Neural cell (in vitro differentiated cells): ENCODE results near the gene CDC6.

Experiments
- EP300 ChIP-seq: fragments of 450-650 bp; conservative IDR thresholded peaks from 2 replicates; pipeline ENCODE4 v1.6.1; 2014; ENCODE audit warnings: antibody characterized with exemption, mild to moderate bottlenecking, moderate library complexity; ENCODE audit not compliant: poor library complexity, severe bottlenecking
- EZH2 ChIP-seq: fragments of 200-600, 300-800 bp; shearing (Covaris generic), sonication (generic); IDR thresholded peaks from 2 replicates; pipeline ENCODE4 v1.6.1; 2014; ENCODE audit warnings: antibody characterized with exemption, low read length, borderline replicate concordance, mild to moderate bottlenecking; ENCODE audit not compliant: insufficient read depth, poor library complexity, severe bottlenecking
- POLR2AphosphoS5 ChIP-seq: IDR thresholded peaks from 2 replicates; pipeline ENCODE4 v1.6.1; 2012
- RAD21 ChIP-seq: fragments of 450-650 bp; conservative IDR thresholded peaks from 2 replicates; pipeline ENCODE4 v1.6.1; 2014; ENCODE audit warnings: antibody characterized with exemption, mild to moderate bottlenecking, moderate library complexity
- SMC3 ChIP-seq: fragments of 450-650 bp; conservative IDR thresholded peaks from 2 replicates; pipeline ENCODE4 v1.6.1; 2014; ENCODE audit warnings: antibody characterized with exemption, mild to moderate bottlenecking, moderate library complexity; ENCODE audit not compliant: poor library complexity
- TAF1 ChIP-seq: IDR thresholded peaks from 2 replicates; pipeline ENCODE4 v1.6.1; 2012; ENCODE audit warnings: low read depth
- TF ChIP-seq, protein P1 (sequence below): fragments of 450-650 bp; IDR thresholded peaks from 2 replicates; pipeline ENCODE4 v1.5.1; 2014; ENCODE audit warnings: antibody characterized with exemption, mild to moderate bottlenecking, moderate library complexity; ENCODE audit not compliant: poor library complexity, severe bottlenecking

DNA sequence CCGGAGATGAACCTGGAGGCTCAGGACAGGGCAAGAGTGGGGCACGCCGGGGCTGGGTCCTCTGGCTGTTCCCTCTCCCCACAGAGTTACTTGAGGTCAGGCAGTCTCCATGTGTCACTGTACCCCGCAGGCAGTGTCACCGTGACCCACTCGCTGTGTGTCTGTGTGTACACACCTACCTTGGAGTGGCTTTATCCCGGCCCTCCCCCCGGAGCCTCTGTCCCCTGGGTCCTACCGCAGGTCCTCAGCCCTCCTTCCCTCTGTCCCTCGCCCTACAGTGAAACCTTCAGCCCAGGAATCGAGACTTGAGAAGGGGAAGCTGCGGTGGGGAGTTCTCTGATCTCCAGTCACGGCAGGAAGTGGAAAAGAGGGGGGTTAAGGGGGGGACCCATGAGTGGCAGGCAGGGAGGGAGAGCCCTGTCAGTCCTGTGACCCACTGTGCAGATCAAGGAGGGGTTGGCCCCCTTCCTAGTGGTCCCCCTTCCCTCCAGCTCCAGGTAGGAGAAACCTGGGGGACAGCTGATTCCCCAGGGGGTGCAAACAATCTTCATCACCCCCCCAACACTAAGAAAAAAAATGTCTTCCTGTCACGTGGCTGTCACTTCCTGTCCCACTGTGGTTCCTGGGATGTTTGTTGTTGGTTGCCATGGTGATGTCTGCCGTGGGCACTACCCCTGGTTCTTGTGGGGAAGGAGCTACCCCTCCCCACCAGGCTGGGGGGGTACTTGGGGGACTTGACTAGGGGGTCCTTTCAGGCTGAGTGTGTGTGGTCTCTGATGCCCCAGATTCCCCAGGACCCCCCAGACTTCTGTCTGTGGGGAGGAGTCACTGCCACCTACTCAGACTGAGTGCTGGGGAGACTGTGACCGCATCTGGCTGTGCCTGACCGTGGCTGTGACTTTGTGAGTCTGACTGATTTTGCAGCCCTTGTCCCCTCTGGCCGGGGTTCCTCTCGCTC, 35.0 kb downstream of the CDC6 start:
- TF ChIP-seq, protein P1, sequence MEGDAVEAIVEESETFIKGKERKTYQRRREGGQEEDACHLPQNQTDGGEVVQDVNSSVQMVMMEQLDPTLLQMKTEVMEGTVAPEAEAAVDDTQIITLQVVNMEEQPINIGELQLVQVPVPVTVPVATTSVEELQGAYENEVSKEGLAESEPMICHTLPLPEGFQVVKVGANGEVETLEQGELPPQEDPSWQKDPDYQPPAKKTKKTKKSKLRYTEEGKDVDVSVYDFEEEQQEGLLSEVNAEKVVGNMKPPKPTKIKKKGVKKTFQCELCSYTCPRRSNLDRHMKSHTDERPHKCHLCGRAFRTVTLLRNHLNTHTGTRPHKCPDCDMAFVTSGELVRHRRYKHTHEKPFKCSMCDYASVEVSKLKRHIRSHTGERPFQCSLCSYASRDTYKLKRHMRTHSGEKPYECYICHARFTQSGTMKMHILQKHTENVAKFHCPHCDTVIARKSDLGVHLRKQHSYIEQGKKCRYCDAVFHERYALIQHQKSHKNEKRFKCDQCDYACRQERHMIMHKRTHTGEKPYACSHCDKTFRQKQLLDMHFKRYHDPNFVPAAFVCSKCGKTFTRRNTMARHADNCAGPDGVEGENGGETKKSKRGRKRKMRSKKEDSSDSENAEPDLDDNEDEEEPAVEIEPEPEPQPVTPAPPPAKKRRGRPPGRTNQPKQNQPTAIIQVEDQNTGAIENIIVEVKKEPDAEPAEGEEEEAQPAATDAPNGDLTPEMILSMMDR = no peak
- TF ChIP-seq SMC3 (no peak), TAF1 (no peak), EP300 (no peak), POLR2AphosphoS5 (no peak), RAD21 (no peak), EZH2 (no peak)
